Gastroesophageal sphincter (tissue), 4 donors: ENCODE data around the gene ITK. TPM values are rescaled to one million over a fixed set of nuclear protein-coding genes. Genes with fewer than 3 reads are reported as not detected.
A peak's percentile ranks its signal among the peaks of the same experiment; 100 is the strongest.

Experiments used
- ATAC-seq: fragments of 150-250 bp; one replicate; pipeline ENCODE4 v1.9.1; 2016; ENCODE audit warnings: mild to moderate bottlenecking, moderate library complexity
- H3K27ac ChIP-seq, 4 donors: fragments of 200-600 bp; sonication (generic) in 3 of 4; 1 replicate in 3 of 4; 2 replicates in 1 of 4; pipeline ENCODE4 v1.5.1; 2016 to 2019
- H3K27me3 ChIP-seq: fragments of 200-600 bp; sonication (generic); one replicate; pipeline ENCODE4 v1.5.1; 2019
- H3K36me3 ChIP-seq, 2 donors: fragments of 200-600 bp; sonication (generic); one replicate each; pipeline ENCODE4 v1.5.1; 2019; ENCODE audit warnings: control low read depth in 1 of 2
- H3K4me1 ChIP-seq, 3 donors: fragments of 200-600 bp; sonication (generic); 1 replicate in 2 of 3; 2 replicates in 1 of 3; pipeline ENCODE4 v1.5.1; 2016 to 2019; ENCODE audit warnings: control low read depth in 2 of 3
- H3K4me3 ChIP-seq, 2 donors: fragments of 200-600 bp; sonication (generic); one replicate each; pipeline ENCODE4 v1.5.1; 2019; ENCODE audit warnings: mild to moderate bottlenecking in 1 of 2, moderate library complexity in 1 of 2
- H3K9me3 ChIP-seq, 3 donors: fragments of 200-600 bp; sonication (generic); one replicate each; pipeline ENCODE4 v1.5.1; 2017 to 2019; ENCODE audit warnings: control low read depth in 2 of 3
- EP300 ChIP-seq: sonication (generic); formaldehyde crosslinking; IDR thresholded peaks from one replicate; pipeline ENCODE4 v1.6.1; 2017; ENCODE audit warnings: antibody characterized with exemption, mild to moderate bottlenecking
- POLR2A ChIP-seq, 2 donors: fragments of 450-650 bp; IDR thresholded peaks; one replicate each; pipeline ENCODE4 v1.6.1; 2017; ENCODE audit warnings: antibody characterized with exemption in 2 of 2, mild to moderate bottlenecking in 2 of 2, moderate library complexity in 1 of 2
- POLR2AphosphoS5 ChIP-seq: sonication (generic); formaldehyde crosslinking; IDR thresholded peaks from one replicate; pipeline ENCODE4 v1.6.1; 2017; ENCODE audit warnings: antibody characterized with exemption
- WGBS, 2 donors: methylation state at CpG; one replicate each; pipeline ENCODE4 v1.1.5; 2018; ENCODE audit warnings: low coverage in 1 of 2; 5-methylcytosine and 5-hydroxymethylcytosine counted together
- total RNA-seq, 4 donors: library from RNA; depleted of rRNA; stranded (reverse); fragments of >200 nt; gene quantifications; one replicate each; pipeline ENCODE4 v1.1.0, GENCODE V29; 2016
- TF ChIP-seq, protein P1 (sequence below), 4 experiments: fragments of 200-600 bp in 2 of 4; fragments of 450-650 bp in 2 of 4; sonication (generic) in 1 of 4; IDR thresholded peaks; one replicate each; pipeline ENCODE4 v1.5.1; 2017 to 2019; ENCODE audit warnings: antibody characterized with exemption in 4 of 4, mild to moderate bottlenecking in 2 of 4, moderate library complexity in 2 of 4

Gene ITK
- total RNA-seq, 4 donors from 2014 or later = 0.52 to 3.1 (median 1.8) TPM

DNA sequence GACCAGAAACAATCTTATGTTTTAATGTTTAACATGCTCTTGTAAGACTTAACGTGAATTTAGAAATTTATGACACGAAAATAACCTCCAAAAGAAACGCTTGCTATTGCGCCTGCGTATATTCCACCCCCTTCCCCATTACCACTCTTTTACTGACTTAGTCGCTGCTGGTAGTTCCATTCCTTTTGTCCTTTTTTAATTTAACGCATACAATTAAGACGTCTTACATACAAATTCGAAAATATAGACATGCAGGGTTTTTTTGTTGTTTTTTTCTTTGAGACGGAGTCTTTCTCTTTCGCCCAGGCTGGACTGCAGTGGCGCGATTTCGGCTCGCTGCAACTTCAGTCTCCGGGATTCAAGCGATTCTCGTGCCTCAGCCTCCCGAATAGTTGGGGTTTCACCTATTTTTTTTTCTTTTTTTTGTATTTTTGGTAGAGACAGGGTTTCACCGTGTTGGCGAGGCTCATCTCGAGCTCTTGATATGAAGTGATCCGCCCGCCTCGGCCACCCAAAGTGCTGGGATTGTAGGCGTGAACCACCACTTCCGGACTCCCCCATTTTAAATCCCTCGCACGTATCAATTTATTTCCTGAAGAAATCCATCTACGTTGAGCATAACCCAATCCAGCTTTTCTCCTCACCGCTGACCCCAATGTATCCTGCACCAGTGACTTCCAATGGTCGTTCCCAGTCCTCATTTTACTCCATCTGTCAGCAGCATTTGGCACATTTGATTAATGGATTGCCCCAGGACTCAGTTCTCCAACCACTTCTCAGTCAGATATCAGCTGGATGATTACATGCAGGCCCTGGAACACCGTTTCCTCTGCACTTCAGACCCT, 37.3 kb upstream of the ITK start:
- Histone ChIP-seq H3K27ac (peak overlapping the region; percentile 86 to 100 (median 90)), H3K4me1 (peaks cover 0 to 23% (median 9%) of the 10 kb centered on the region in 3 donors), H3K9me3 (no peaks in the 10 kb centered on the region), H3K4me3 (peak overlapping the region; percentile 58 to 69), H3K36me3 (peaks cover 0 to 10% of the 10 kb centered on the region in 2 donors), H3K27me3 (no peaks in the 10 kb centered on the region)
- no peak for TF ChIP-seq POLR2AphosphoS5
- TF ChIP-seq, protein P1, sequence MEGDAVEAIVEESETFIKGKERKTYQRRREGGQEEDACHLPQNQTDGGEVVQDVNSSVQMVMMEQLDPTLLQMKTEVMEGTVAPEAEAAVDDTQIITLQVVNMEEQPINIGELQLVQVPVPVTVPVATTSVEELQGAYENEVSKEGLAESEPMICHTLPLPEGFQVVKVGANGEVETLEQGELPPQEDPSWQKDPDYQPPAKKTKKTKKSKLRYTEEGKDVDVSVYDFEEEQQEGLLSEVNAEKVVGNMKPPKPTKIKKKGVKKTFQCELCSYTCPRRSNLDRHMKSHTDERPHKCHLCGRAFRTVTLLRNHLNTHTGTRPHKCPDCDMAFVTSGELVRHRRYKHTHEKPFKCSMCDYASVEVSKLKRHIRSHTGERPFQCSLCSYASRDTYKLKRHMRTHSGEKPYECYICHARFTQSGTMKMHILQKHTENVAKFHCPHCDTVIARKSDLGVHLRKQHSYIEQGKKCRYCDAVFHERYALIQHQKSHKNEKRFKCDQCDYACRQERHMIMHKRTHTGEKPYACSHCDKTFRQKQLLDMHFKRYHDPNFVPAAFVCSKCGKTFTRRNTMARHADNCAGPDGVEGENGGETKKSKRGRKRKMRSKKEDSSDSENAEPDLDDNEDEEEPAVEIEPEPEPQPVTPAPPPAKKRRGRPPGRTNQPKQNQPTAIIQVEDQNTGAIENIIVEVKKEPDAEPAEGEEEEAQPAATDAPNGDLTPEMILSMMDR (IDR thresholded peaks at IDR 0.05) = peak in 1 of 4 experiments; percentile 13
- whole genome bisulfite sequencing, 2 donors = 11 to 15% methylated on average over 30 to 33 of the region's 33 CpGs
- peak; percentile 73 for ATAC-seq

DNA sequence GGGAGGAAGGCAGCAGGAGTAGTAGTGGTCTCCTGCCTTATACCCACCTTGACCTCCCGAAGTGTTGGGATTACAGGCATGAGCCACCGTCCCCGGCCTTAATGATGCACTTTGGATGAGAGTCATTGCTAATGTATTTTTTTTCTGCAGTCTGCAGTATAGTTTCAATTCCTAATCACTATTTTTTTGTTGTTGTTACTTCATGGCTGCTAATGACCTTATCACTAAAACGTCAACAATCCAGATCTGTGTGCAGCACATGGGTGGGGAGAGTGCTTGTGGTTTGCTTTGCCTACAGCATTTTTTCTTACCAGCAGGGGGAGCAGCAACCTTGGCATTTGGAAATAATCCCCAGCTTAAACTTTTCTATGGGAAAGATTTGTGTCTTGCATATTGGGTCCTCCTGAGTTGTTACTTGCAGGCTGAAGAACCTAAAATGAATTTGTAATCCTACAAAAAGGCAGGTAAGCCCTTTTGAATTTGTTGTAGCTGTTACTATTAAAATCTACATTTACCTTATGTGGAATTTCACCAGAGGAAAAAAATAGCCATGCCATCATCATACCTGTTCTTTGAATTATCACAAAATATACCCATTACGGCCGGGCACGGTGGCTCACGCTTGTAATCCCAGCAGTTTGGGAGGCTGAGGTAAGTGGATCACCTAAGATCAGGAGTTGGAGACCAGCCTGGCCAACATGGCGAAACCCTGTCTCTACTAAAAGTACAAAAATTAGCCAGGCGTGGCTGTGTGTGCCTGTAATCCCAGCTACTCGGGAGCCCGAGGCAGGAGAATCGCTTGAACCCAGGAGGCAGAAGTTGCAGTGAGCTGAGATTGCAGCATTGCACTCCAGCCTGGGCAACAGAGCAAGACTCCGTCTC, 31.7 kb upstream of the ITK start:
- 40 to 79% methylated on average over 2 to 11 of the region's 14 CpGs for WGBS, 2 donors
- no peaks in the 10 kb centered on the region for H3K27me3 ChIP-seq
- ATAC-seq = no peak
- TF ChIP-seq, protein P1 (IDR thresholded peaks at IDR 0.05) = peak; percentile 72 to 84 (median 73)
- TF ChIP-seq POLR2AphosphoS5 = no peak
- no peaks in the 10 kb centered on the region for H3K36me3 ChIP-seq
- H3K4me3 ChIP-seq = no peak overlapping the region
- H3K9me3 ChIP-seq = no peaks in the 10 kb centered on the region
- peaks cover 0 to 2% (median 0%) of the 10 kb centered on the region in 3 donors for H3K4me1 ChIP-seq
- H3K27ac ChIP-seq = no peak overlapping the region

DNA sequence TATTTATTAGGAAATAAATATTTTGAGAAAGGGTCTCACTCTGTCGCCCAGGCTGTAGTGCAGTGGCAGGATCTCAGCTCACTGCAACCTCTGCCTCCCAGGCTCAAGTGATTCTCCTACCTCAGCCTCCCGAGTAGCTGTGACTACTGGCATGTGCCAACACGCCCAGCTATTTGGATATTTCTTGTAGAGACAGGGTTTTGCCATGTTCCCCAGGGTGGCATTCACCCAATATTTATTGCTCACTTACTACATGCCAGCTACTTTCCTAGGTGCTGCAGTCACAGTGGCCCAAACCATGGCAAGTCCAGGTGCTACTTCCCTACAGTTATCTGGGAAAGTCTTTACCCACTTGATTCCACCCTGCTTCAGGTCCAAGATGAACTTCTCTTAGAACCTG, 29.6 kb upstream of the ITK start:
- no peak overlapping the region for H3K27ac ChIP-seq
- H3K36me3 ChIP-seq = no peaks in the 10 kb centered on the region
- no peak for TF ChIP-seq POLR2AphosphoS5
- TF ChIP-seq POLR2A (IDR thresholded peaks at IDR 0.05) = no peak
- TF ChIP-seq EP300 = no peak
- TF ChIP-seq, protein P1 (IDR thresholded peaks at IDR 0.05) = no peak
- no peak overlapping the region for H3K4me3 ChIP-seq
- no peaks in the 10 kb centered on the region for H3K4me1 ChIP-seq
- no peaks in the 10 kb centered on the region for H3K9me3 ChIP-seq
- H3K27me3 ChIP-seq = no peaks in the 10 kb centered on the region
- no peak for ATAC-seq
- 77 to 88% methylated on average over 3 of the region's 3 CpGs for WGBS, 2 donors

DNA sequence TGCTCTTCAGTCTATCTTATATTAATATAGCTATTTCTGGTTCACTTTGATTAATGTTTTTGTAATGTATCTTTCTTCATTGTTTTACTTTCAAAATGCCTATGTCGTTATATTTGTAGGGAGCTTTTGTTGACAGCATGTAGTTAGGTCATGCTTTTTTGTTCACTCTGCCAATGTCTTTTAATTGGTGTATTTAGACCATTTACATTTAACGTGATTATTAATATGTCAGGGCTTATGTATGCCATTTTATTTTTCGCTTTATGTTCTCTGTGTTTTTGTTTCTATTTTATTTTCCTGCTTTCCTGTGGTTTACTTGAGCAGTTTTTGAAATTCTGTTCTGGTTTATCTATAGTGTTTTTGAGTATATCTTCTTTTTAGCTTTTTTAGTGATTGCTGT, 25.3 kb upstream of the ITK start:
- ATAC-seq = no peak
- Histone ChIP-seq H3K27ac (no peak overlapping the region), H3K9me3 (no peaks in the 10 kb centered on the region)

More for the DNA sequence above, 25.3 kb upstream of the ITK start:
- Histone ChIP-seq H3K27me3 (no peaks in the 10 kb centered on the region), H3K36me3 (no peaks in the 10 kb centered on the region), H3K4me1 (no peaks in the 10 kb centered on the region), H3K4me3 (no peak overlapping the region)
- TF ChIP-seq POLR2A (IDR thresholded peaks at IDR 0.05) (no peak), POLR2AphosphoS5 (no peak), EP300 (no peak)
- TF ChIP-seq, protein P1 (IDR thresholded peaks at IDR 0.05) = no peak
- WGBS, 2 donors = 62 to 71% methylated on average over 2 to 3 of the region's 3 CpGs
